CD4-positive, alpha-beta T cell treated with Interleukin-12 subunit alpha and Interleukin-12 subunit beta, for 1 hour (primary cell): ENCODE data around the gene ANKS1A.
"Not testable (repeated sequence)": the region's sequence is repeated elsewhere in the genome, so short reads cannot be mapped to it uniquely, and the experiment has no call there.

Experiments
- DNase-seq: peaks from one replicate; pipeline ENCODE4 v3.0.0-alpha.2; 2020

ANKS1A gene

GRCh38 chr6:34999962-35000361, 110.9 kb downstream of the ANKS1A start:
- DNase-seq = not testable (repeated sequence)

- DNase-seq = not testable (repeated sequence)
Observed at GRCh38 chr6:35001349-35001748, 112.3 kb downstream of the ANKS1A start.

- not testable (repeated sequence) for DNase-seq
Observed at GRCh38 chr6:35003886-35004530, 115.0 kb downstream of the ANKS1A start.

DNA sequence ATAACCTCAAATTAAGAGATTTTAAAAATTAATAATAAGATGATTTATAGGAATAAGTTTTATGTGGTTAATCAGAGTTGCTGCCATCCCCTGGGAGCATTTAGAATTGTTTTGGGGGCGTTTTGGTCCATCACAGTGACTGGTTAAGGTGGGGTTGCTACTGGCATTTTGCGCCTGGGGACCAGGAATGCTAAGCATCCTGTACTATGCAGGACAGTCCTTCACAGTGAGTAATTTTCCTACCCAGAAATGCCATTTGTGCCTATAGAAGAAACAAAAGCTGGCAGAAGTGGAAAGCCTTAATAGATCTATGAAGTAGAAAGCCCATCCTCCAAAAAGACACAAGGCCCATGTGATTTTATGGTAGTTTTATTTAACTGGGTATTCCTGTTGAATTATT, 118.0 kb downstream of the ANKS1A start:
- DNase-seq = no peak

DNA sequence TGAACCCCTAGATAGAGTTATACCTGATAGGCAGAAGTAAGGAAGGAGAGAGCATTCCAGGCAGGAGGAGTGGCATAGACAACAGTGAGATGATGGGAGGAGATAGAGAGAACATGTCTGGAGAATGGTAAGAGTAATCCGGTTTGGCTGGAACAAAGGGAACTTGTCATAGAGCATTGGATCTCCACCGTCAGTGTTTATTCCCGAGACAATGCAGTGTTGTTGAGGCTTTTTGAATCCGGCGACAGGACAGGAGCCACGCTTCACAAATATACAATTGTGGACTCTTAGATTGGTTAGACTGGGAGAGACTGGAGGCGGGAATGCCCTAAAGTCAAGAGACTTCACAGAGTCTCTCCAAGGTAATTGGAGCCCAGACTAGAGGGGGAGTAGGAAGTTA, 119.8 kb downstream of the ANKS1A start:
- no peak for DNase-seq

- DNase-seq = no peak
Observed at GRCh38 chr6:35011096-35012041, 122.3 kb downstream of the ANKS1A start.

- no peak for DNase-seq
Observed at GRCh38 chr6:35013701-35014100, 124.6 kb downstream of the ANKS1A start.

DNA sequence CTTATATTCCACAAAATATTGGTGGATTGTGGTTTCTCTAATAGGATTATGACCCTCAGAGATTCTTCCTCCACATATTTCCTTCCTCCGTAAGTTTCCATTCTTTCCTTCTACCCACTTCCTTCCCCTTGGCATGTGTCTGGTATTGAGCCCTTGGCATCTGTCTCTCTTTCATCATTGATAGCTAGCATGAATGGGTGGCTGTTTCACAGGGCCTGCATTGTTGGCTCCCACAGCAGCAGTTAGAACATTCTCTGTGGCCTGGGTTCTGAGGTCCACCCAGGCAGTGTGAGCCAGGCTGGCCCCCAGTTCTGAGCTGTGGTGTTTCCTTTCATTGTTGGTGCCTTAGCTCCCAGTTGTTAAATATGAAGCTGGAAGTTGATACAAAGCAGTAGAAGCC, 125.3 kb downstream of the ANKS1A start:
- DNase-seq = no peak

DNA sequence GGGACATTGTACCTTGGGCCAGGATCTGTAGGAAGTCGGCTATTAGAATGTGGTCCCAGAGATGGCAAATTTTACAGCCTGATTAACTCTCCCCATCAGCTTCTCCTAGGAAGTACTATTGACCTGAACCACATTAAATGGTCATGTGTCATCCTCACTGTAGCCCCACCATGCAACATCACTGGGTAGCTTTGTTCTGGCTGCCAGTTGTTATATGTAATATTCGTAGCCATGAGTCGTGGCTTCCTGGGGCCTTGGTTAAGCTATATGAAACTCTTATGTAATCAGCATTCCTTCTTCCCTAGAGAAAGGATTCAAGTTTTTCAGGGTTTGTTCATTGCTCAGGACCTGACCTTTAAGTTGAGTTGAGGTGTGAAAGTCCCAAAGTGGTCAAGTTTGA, 125.7 kb downstream of the ANKS1A start:
- no peak for DNase-seq

DNA sequence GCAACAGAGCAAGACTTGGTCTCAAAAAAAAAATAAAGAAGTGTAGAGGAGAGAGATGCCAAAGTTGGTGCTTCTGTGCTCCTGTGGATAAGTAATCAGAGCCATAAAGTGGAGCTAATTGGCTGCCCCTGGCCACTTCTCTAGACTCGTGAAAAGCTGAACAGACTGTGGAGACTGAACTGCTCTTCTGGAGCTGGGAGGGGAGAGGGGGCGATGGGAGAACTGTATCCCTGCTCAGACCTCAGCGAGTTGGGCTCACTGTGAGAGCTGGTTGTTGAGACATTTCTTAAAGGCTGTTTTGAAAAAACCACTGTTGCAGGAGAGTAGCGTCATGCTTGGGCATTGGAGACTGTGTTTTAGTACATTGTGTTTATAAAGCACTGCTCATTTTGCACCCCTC, 126.4 kb downstream of the ANKS1A start:
- DNase-seq = no peak

GRCh38 chr6:35015996-35016395, 126.9 kb downstream of the ANKS1A start:
- DNase-seq = no peak

- no peak for DNase-seq
Observed at GRCh38 chr6:35016502-35017321, 127.7 kb downstream of the ANKS1A start.

- no peak for DNase-seq
Observed at GRCh38 chr6:35017411-35018181, 128.5 kb downstream of the ANKS1A start.

DNA sequence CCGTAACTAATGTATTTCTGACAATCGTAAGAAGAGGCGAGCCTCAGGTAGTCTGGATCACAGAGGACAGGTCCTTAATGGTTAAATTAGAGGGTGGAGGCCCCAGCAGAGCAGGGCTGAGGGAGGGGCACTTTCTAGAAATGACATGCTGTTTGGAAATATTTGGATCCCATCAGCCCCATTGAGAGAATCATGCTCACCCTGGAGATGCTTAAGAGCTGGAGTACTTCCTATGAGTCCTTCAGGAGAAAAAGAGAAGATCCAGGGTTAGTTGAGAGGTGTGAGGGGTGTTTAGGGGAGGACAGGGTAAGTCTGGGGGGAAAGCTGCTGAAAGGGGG, 129.1 kb downstream of the ANKS1A start:
- DNase-seq = no peak

- no peak for DNase-seq
Observed at GRCh38 chr6:35018746-35019145, 129.7 kb downstream of the ANKS1A start.

DNA sequence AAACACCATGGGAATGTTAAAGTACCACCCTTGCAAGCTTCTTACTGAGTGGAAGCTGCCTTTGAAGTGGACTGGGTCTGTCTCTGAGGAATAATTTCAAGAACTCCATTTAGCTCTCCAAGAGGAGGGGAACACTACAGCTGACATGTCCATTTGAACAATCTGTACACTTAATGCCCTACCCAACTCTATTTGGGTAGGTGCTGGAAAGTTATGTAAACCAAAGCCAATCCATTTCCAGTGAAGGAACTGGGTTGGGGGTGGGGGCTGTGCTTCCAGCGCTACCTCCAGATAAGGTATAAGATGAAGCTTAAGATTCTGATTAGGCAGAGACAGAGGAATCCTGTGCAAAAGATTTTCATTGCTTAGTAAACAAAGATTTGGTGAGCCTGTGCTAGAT, 130.1 kb downstream of the ANKS1A start:
- DNase-seq = no peak

DNA sequence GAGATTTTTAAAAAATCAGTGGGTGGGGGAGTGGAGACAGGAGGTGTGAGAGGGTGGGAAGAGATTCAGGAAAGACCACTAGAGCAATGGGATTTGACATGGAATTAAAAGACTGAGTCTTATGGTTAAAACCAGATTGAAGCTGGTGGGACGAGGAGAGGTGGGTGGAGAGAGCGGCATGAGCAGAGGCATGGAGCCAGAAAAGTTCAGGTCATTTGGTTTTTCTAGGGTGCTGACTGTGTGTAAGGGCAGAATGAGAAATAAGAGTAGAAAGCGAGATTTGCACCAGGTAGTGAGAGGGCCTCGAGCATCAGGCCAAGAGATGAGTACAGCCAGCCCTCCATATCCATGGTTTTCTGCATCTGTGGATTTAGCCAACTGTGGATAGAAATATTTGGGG, 130.8 kb downstream of the ANKS1A start:
- no peak for DNase-seq

- DNase-seq = no peak
Observed at GRCh38 chr6:35021004-35021403, 131.9 kb downstream of the ANKS1A start.

- DNase-seq = no peak
Observed at GRCh38 chr6:35023091-35024000, 134.3 kb downstream of the ANKS1A start.

DNA sequence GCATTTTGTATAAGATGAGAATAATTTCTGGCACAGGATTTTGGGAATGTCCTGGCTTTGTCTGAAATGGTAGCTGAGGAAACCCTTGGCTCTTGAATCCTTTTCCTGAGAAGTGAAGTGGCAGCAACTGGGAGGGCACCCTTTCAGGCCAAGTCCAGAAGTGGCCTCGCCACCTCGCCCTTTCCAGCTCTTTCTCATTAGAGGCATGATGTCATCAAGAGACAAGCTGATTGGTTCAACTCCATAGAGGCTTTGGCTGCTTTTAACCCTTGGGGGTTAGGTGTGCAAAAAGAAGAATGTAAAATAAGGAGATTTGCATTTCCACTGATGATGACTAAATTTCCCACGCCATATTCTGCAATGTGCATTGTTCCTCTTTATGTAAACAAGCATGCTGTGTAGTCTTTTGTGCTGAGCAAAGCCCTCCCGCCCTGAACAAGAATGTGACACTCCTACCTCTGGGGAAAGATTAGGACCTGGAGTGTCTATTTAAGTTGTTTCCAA, 135.5 kb downstream of the ANKS1A start:
- no peak for DNase-seq
